DMS 273 (cell line): Measurements from ENCODE around the gene DTX2.
"Not testable (repeated sequence)": the region's sequence is repeated elsewhere in the genome, so short reads cannot be mapped to it uniquely, and the experiment has no call there.

Source experiments
- DNase-seq: peaks from one replicate; lab custom pipeline; 2025; ENCODE audit not compliant: unreplicated experiment; lab: John Stamatoyannopoulos, UW

DTX2 gene

DNA sequence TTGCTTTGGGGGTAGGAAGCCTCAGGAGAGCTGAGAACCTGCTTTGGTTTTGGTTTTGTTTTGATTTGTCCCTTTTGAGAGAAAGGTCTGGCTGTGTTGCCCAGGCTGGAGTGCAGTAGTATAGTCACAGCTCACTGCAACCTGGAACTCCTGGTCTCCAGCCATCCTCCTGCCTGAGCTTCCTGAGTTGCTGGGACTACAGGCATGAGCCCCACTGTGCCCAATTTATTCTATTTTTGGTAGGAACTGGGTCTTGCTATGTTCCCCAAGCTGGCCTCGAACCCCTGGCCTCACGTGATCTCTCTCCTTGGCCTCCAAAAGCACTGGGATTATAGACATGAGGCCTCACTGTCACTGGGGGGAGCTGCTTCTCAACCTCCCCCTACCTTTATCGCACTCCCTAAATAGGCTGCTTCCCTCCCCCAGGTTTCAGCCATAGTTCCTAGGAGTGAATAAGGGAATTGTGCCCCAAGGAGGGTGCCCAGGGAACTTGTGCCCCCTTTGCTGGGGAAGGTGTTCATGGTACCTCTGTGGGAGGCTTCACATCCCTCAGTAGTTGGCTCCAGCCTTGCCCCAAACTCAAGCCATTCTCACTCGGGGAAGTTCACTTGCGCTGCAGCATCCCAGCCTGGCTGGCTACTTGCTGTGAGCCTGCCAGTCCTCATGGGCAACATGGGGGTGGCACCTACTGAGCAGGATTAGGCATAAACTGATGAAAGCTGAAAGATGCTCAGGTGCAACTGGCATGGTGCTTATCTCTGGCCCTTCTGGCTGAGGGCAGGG, 18.7 kb upstream of the DTX2 start:
- DNase-seq: not testable (repeated sequence)

DNA sequence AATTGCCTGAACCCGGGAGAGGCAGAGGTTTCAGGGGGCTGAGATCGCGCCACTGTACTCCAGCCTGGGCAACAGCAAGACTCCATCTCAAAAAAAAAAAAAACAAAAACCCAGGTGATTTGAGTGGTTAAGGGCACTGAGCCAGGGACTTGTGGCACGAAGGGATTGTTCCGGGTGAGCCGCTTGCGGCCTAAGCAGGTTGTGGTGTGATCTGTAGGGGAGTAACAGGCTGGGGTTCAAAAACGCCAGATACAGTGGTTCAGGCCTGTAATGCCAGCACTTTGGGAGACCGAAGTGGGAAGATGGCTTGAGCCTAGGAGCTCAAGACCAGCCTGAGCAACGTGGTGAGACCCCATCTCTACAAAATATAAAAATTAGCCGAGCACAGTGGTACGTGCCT, 17.7 kb upstream of the DTX2 start:
- DNase-seq: not testable (repeated sequence)

DNA sequence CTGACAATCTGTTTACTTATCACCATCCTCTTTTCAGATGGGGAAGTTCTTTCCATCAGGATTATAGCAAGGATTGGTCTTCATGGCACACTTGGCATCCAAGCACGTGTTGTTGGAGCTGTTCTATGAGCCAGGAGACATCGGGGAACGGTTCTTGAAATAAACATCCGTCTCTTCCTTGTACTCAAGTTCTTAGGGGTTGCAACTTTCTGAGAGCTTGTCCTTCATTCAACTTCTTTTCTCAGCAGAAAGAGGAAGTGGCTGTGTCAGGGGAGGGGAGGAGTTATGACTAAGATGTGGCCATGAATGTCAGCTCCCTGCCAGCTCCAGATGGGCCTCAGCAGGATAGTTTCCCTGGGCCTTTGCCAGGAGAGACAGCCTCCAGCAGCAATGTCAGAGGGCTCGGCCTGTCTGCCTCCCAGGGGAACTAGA, 15.9 kb upstream of the DTX2 start:
- peak; percentile 84 for DNase-seq

DNA sequence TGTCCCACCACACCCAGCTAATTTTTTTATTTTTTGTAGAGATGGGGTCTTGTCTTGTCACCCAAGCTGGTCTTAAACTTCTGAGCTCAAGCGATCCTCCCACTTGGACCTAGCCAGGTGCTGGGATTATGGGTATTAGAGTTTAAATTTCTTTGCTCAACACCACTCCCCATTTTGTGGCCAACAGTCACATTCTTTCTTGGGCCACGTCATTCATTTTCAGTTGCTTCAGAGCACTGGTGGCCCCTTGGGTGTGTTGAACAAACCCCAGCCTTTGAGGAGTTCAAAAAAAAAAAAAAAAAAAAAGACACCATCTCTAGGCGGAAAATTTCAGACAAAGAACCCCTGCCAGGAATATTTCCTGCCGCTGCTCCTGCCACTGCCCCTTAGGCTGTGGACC, 4.5 kb upstream of the DTX2 start:
- DNase-seq: not testable (repeated sequence)

DNA sequence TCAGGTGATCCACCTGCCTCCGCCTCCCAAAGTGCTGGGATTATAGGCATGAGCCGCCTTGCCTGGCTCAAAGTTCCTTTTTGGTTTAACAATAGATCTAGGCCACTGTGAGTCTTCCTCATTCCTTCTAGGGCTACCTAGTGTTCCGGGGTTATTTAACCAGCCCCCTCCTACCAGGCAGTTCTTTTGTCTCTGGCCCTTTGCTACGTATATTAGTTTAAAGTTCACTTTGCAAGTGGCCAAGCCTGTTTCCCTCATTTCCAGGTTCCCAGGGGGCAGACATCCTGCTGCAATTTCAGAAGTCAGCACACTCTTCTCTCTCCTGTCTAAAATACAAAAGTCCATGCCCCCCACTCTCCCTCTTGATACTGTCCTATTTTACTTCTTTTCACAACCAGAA, 3.0 kb upstream of the DTX2 start:
- not testable (repeated sequence) for DNase-seq

DNA sequence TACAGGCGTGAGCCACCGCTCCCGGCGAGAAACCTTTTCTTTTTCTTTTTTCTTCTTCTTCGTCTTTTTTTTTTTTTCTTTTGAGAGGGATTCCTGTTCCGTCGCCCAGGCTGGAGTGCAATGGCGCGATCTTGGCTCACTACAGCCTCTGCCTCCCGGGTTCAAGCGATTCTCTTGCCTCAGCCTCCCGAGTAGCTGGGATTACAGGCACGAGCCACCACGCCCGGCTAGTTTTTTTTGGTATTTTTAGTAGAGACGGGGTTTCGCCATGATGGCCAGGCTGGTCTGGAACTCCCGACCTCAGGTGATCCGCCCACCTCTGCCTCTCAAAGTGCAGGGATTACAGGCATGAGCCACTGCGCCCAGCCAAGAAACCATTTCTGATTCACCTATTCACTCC, 742 bp upstream of the DTX2 start:
- DNase-seq: not testable (repeated sequence)

DNA sequence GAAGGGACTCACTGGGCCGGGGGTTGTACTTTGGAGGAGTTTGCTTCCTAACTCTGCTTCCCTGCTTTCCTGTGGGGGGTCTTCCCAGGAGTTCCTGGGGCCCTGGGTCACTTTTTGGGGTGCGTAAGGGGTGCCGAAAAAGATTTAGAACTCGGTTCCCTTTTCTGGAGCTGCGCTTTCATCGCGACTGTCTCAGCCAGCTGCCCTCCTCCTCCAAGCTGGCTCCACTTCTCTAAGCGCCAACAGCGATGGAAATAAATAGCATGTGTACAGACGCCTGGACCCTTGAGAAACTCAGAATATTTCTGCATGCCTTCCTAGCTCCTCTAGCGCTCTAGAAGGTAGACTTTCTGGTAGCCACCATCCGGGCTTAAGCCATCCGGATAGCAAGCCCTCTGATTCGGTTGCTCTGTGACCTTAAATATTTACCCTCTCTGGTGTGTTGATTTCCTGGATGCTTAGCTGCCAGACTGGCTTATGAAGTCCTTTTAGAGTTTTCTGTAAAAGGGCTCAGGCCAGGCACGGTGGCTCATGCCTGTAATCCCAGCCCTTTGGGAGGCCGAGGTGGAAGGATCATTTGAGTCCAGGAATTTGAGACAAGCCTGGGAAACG, 868 bp downstream of the DTX2 start:
- not testable (repeated sequence) for DNase-seq

DNA sequence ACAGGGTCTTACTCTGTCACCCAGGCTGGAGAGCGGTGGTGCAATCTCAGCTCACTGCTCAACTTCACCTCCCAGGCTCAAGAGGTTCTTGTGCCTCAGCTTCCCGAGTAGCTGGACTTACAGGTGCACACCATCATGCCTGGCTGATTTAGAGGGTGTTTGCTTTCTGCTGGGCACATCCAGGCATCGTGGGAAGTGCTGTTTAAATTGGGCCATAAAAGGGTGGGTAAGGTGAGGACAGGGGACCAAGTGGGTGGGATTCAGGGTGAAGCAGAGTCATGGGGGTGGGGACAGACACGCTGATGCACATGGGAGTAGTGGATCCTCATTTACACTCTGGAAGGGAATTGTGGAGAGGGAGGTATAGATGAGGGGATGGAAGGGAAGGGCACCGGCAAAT, 3.5 kb downstream of the DTX2 start:
- DNase-seq: not testable (repeated sequence)

DNA sequence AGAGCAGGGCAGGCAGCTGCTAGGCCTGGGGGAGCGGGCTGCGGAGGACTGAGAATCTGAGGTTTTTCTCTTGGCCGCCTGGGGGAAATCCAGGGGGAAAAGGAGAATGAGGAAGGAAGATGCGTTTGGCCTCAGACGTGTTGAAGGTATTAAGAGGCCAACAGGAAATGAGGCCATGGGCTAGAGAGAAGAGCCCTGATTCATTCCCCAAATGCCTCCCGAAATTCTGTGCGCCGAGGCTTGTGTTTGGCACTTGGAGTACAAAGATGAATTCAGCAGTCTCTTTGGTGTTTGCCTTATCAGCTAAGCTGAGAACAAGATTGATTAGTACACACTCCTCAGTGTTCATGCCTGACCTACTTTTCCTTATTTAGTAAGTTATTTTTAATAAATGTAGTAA, 4.4 kb downstream of the DTX2 start:
- DNase-seq: not testable (repeated sequence)

DNA sequence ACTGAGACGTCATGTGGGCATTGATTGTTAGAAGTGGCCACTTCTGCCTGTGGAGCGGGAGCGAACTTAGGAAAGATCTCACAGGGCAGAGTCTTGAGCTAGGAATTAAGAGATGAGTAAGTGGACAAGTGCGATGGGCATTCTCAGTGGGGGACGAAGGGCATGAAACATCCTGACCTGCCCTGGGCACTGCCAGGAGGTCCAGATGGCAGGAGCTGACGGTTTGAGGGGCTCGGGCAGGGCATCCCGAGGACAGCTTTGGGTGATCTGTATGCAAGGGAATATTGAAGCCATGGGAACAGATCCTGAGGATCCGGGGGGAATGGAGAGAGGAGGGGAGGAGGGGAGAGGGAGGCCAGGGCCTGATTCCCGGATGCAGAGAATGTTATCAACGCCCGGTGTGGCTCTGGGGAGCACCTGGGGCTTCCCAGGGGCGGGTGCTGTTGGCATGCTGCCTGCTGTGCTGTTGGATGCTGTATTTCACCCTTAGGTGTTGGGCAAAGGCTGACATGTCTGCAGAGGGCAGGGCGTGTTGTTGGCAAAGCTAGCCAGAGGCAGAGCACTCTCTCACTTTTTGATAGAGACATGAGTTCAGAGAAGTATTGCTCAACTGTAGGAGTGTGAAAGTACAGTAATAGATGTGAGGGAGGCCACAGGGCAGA, 6.4 kb downstream of the DTX2 start:
- not testable (repeated sequence) for DNase-seq

DNA sequence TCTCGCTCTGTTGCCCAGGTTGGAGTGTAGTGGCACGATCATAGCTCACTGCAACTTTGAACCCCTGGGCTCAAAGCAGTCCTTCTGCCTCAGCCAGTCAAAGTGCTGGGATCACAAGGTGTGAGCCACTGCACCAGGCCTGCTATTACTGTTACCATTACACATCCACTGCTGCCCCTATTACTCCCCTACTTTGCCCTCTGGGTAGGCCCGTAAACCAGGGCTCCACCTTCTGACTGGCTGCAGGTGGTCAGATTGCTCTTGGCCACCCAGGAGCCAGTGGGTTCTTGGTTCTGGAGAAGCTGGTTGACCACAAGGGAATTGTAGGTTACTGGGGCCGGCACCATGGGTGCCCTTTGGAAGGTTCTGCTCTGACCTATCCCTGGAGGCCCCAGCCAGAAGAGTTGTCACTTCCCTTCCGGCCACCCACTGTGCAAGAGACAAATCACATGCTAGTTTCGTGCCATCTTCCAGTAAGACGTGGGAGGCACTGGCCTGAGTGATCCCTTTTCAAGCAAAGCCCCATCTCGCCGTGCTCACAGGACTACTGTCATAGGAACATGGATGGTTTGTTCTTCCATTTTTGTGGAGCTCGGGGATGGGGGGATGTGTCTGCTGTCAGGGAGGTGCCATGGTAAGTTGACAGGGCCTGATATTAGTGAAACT, 10.2 kb downstream of the DTX2 start:
- not testable (repeated sequence) for DNase-seq

DNA sequence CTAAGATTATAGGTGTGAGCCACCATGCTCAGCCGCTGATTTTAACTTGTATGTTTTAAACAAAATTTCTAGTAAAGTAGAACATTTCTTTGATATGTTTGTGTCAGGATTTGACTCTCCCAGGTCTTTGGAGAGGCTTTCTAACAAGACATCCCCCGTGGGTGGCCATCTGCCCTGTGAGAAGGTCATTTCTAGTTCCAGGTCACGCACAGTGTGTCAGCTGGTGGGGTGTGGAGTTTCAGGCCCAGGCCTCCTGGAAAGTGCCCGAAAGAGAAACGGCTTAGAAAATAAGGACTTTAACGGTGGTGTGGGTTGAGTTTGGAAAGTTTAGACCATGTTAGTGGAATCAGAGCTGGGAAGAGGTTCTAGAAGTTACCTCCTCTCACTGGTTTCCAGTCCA, 11.6 kb downstream of the DTX2 start:
- DNase-seq: not testable (repeated sequence)

DNA sequence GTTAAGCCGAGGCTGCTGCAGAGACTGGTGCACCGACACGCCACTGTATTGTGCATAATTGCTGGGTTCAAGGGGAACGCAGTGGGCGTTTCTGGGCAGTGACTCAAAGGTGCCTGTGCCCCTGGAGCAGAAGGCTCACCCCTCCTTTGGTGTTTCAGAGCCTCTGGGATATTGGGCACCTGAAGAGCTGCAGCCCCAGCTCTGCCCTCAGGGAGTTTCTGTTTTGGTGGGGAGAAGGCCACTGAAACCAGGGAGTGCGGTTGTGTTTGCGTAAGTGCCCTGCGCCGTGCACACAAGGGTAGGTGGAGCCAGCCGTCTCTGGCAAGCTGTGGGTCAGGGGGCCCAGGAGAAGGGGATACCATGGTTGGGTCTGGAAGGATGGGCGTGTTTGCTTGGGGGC, 14.8 kb downstream of the DTX2 start:
- not testable (repeated sequence) for DNase-seq

DNA sequence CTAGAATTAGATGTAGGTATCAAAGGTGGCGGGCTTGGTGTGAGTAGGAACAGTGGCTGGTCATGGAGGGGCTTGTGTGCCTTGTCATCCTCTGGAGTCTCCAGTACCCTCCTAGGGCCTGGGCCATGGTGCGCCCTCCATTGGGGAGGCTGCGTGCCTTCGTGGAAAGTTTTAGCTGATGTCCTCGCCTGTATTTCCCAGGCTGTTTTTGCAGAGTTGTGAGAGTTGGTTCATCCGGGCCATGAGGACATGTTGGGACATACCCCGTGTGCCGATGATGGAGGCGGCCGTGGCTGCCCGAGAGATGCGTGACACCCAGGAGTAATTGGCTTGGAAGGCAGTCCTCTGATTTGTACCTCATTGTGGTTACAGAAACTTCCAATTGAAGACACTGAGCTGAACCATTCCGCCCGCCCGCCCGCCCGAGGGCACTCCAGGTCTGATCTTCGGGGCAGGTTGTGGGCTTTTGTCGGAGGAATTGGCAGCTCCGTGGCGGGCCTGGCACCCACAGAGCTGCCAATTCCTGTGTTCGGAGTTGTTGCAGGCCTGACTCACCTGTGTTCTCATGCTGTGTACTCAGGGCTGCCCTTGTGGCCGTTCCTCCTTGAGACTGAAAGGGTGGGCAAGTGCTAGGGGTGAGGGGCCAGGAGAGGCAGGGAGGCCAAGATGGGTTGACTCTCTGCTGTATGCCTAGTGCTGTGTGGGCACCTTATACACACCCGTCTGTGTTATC, 15.4 kb downstream of the DTX2 start:
- not testable (repeated sequence) for DNase-seq

DNA sequence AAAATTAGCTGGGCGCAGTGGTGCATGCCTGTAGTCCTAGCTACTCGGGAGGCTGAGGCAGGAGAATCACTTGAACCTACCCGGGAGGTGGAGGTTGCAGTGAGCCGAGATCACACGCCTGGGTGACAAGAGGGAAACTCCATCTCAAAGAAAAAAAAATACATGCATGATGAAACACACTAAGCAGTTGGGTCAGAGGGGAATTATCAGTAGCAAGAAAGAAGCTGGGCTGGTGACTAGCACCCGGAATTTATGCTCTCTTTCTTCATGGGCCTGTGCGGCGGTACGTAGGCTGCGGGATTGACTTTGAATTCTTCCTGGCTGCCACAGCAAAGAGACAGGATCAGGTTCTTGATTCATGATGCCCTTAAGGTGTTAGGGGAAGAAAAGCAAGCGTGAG, 18.1 kb downstream of the DTX2 start:
- not testable (repeated sequence) for DNase-seq

DNA sequence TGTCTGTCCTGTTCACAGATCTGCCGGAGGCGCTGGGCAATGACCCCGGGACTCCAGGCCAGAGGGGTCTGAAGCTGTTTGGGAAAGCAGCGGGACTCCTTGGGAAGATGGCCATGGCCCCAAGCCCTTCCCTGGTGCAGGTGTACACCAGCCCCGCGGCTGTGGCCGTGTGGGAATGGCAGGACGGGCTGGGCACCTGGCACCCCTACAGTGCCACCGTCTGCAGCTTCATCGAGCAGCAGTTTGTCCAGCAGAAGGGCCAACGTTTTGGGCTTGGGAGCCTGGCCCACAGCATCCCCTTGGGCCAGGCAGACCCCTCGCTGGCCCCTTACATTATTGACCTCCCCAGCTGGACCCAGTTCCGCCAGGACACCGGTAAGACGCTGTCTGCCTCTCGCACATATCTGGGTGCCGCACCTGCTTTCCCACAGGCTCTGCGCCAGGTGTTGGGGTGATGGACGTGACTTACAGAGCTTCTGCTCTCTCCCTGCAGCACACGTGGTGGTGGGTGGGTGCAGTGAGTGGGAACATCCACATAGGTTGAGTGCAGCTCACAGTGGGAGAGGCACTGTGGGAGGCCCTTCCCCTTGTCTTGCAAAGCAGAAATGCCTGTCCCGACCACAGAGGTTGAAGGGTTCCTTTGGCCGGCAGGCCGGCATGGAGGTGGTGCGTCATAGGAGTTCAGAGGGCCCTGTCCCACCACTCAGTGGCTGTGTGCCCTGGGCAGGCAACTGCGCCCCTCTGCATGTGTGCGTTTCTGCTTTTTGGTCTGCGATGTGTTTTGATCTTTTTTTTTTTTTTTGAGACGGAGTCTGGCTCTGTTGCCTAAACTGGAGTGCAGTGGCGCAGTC, 19.1 kb downstream of the DTX2 start:
- DNase-seq: not testable (repeated sequence)

DNA sequence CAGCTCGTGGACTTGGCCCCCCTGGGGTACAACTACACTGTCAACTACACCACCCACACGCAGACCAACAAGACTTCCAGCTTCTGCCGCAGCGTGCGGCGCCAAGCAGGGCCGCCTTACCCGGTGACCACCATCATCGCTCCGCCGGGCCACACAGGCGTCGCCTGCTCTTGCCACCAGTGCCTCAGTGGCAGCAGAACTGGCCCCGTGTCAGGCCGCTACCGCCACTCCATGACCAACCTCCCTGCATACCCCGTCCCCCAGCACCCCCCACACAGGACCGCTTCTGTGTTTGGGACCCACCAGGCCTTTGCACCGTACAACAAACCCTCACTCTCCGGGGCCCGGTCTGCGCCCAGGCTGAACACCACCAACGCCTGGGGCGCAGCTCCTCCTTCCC, 21.2 kb downstream of the DTX2 start:
- DNase-seq: not testable (repeated sequence)

DNA sequence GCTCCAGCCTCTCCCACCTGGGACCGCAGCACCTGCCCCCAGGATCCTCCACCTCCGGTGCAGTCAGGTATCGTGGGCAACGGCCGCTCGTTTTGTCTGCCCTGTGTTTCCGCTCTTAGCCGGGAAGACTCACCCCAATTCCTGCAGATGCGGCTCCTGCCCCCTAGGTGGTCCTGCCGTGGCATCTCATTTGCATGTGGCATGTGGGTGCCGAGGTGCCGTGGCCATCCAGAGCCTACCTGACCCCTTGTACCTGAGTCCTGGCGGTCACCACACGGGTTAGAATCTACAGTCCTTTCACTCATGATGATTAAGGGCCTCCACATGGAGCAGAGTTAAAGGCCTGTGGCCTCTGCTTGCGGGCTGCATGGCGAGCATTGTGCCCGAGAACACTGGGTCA, 21.6 kb downstream of the DTX2 start:
- not testable (repeated sequence) for DNase-seq

DNA sequence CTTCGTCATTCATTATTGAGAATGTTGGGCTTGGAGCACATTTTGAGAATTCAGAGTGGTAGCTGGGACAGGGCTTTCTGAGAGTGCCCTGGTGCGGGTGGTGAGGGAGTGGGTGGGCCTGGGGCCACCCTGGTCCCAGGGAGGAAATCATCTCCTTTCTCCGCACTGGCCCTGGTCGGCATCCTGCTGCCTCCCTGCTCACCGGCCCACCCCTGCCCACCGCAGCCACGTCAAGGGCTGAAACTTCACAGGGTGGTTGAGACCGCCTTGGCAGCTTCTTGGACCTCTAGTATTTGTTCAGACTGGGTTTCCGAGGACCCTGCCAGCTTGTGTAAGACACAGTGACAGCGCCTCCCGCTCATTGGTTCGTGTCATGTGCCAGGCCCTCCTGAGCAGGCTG, 22.9 kb downstream of the DTX2 start:
- DNase-seq: not testable (repeated sequence)
